Measurements from ENCODE around the gene C3orf18.

- no peak for TF ChIP-seq CTCF (IDR thresholded peaks at IDR 0.05)
- TF ChIP-seq POLR2A (IDR thresholded peaks at IDR 0.05), result no peak
Measured at GRCh38 chr3:50567011-50567385, 549 bp downstream of the C3orf18 start.
